K562 (cell line): ENCODE results near the gene KRT72. TPM values are rescaled to one million over a fixed set of nuclear protein-coding genes. Genes with fewer than 3 reads are reported as not detected.

ENCODE experiments used
- ATAC-seq: fragments of 200-7000 bp; cut with Tn5 transposase; 3 replicates; pipeline ENCODE4 v1.9.1; 2020; ENCODE audit warnings: moderate library complexity
- BruUV-seq: library from RNA; stranded (reverse); fragments of 400-500 nt; replicated peaks from 2 replicates; lab custom pipeline; 2021; lab: Mats Ljungman, UMichigan
- CTCF ChIA-PET: fragments of 300-600 bp; formaldehyde crosslinking; extraction: SDS; loops from one replicate; lab custom pipeline; 2021; ENCODE audit warnings: low intra/inter-chr PET ratio; lab: Yijun Ruan, JAX
- POLR2A ChIA-PET: fragments of 300-600, 350-650 bp; sonication (Branson Sonifier 250); formaldehyde crosslinking; extraction: SDS; loops from one replicate; lab custom pipeline; 2021; ENCODE audit warnings: antibody characterized with exemption, inconsistent platforms; lab: Yijun Ruan, JAX
- DNase-seq, 4 experiments: peaks; one replicate each; pipeline versions ENCODE4 v3.0.0 to v3.0.0-alpha.2; 2011 to 2018; ENCODE audit warnings: low spot score in 3 of 4, mixed read lengths in 3 of 4; ENCODE audit errors: extremely low read depth in 1 of 4
- FAIRE-seq: peaks from 2 replicates; lab custom pipeline; 2011; peaks lifted over from hg19 to GRCh38; lab: Jason Lieb, UNC
- H2AFZ ChIP-seq: 2 replicates; pipeline ENCODE4 v1.6.0; 2011; ENCODE audit warnings: low read depth, low read length, control low read depth, inconsistent platforms
- H3K27ac ChIP-seq: fragments of 200-600 bp; 3 replicates; pipeline ENCODE4 v1.8.0; 2011; ENCODE audit warnings: low read depth, mild to moderate bottlenecking, control low read depth, inconsistent platforms, low read length, moderate library complexity, mixed read lengths; ENCODE audit errors: extremely low read depth
- H3K27me3 ChIP-seq, 2 experiments: fragments of 300-600 bp in 1 of 2; 2 replicates in 1 of 2; 3 replicates in 1 of 2; pipeline versions ENCODE4 v1.6.0 to v1.8.0; 2011; ENCODE audit warnings: inconsistent platforms in 2 of 2, low read length in 2 of 2, mild to moderate bottlenecking in 1 of 2, mixed read lengths in 1 of 2, moderate library complexity in 1 of 2; ENCODE audit not compliant: control insufficient read depth in 2 of 2, insufficient read depth in 2 of 2
- H3K36me3 ChIP-seq: fragments of 300-600 bp; 3 replicates; pipeline ENCODE4 v1.8.0; 2011; ENCODE audit warnings: mild to moderate bottlenecking, low read length, inconsistent platforms; ENCODE audit not compliant: control insufficient read depth, insufficient read depth
- H3K4me1 ChIP-seq, 2 experiments: fragments of 200-600 bp in 1 of 2; replicated peaks in 1 of 2; 2 replicates in 1 of 2; 3 replicates in 1 of 2; pipeline versions ENCODE4 v1.5.1 to v1.8.0; 2011; ENCODE audit warnings: inconsistent platforms in 2 of 2, low read length in 2 of 2, mild to moderate bottlenecking in 1 of 2, mixed read lengths in 1 of 2, moderate library complexity in 1 of 2; ENCODE audit not compliant: control insufficient read depth in 2 of 2, insufficient read depth in 2 of 2
- H3K4me2 ChIP-seq: 2 replicates; pipeline ENCODE4 v1.6.1; 2011; ENCODE audit warnings: low read length, control low read depth, inconsistent platforms, mixed read lengths; ENCODE audit not compliant: insufficient read depth
- H3K4me3 ChIP-seq: fragments of 200-600 bp; sonication (generic), shearing (Covaris generic); 2 replicates; pipeline ENCODE4 v1.5.1; 2016; ENCODE audit warnings: control low read depth, inconsistent platforms
- H3K79me2 ChIP-seq: fragments of 200-600 bp; 3 replicates; pipeline ENCODE4 v1.8.0; 2011; ENCODE audit warnings: low read length, inconsistent platforms; ENCODE audit not compliant: control insufficient read depth, insufficient read depth
- H3K9ac ChIP-seq, 2 experiments: 2 replicates each; pipeline versions ENCODE4 v1.6.0 to v1.6.1; 2011; ENCODE audit warnings: low read depth in 2 of 2, low read length in 2 of 2, control low read depth in 1 of 2, inconsistent platforms in 1 of 2, mild to moderate bottlenecking in 1 of 2, mixed read lengths in 1 of 2; ENCODE audit not compliant: insufficient read depth in 1 of 2
- H3K9me1 ChIP-seq: one replicate; pipeline ENCODE4 v1.6.0; 2011; ENCODE audit warnings: inconsistent platforms, mild to moderate bottlenecking, low read length, moderate library complexity; ENCODE audit not compliant: control insufficient read depth, insufficient read depth
- H3K9me3 ChIP-seq: replicated peaks from 2 replicates; pipeline ENCODE4 v1.5.1; 2011; ENCODE audit warnings: low read depth, low read length, inconsistent platforms; ENCODE audit not compliant: control insufficient read depth, insufficient read depth
- H4K20me1 ChIP-seq: replicated peaks from 2 replicates; pipeline ENCODE4 v1.6.1; 2011; ENCODE audit warnings: low read length, inconsistent platforms, mixed read lengths; ENCODE audit not compliant: control insufficient read depth, insufficient read depth
- CBX3 ChIP-seq, 2 experiments: IDR thresholded peaks; 1 replicate in 1 of 2; 2 replicates in 1 of 2; pipeline ENCODE4 v1.6.1; 2012; ENCODE audit warnings: inconsistent platforms in 2 of 2, low read length in 2 of 2, borderline replicate concordance in 1 of 2, control low read depth in 1 of 2
- CGGBP1 ChIP-seq: fragments of 250-450 bp; sonication (Bioruptor Pico); IDR thresholded peaks from 2 replicates; pipeline ENCODE4 v1.9.0; 2021; ENCODE audit warnings: mild to moderate bottlenecking
- ELF1 ChIP-seq: fragments of 200-800 bp; sonication (Bioruptor generic); IDR thresholded peaks from 2 replicates; pipeline ENCODE4 v1.6.1; 2016; ENCODE audit warnings: missing genetic modification characterization, missing compliant biosample characterization
- GABPB2 ChIP-seq: fragments of 250-450 bp; sonication (Bioruptor Pico); conservative IDR thresholded peaks from 2 replicates; pipeline ENCODE4 v1.5.1; 2021; ENCODE audit warnings: mild to moderate bottlenecking
- KDM2B ChIP-seq: fragments of 250-450 bp; sonication (Bioruptor Pico); IDR thresholded peaks from 2 replicates; pipeline ENCODE4 v1.8.0; 2021; ENCODE audit warnings: mild to moderate bottlenecking, moderate library complexity
- MAFF ChIP-seq: IDR thresholded peaks from 2 replicates; pipeline ENCODE4 v1.6.1; 2012; ENCODE audit warnings: low read length, improper control_type of control experiment
- MXD1 ChIP-seq: fragments of 250-450 bp; sonication (Bioruptor Pico); IDR thresholded peaks from 2 replicates; pipeline ENCODE4 v1.8.0; 2021; ENCODE audit warnings: borderline replicate concordance, mild to moderate bottlenecking, moderate library complexity; ENCODE audit not compliant: poor library complexity, severe bottlenecking
- NELFE ChIP-seq: IDR thresholded peaks from 2 replicates; pipeline ENCODE4 v1.6.1; 2011; ENCODE audit warnings: mild to moderate bottlenecking; ENCODE audit not compliant: insufficient read depth, insufficient read length
- RBM25 ChIP-seq: fragments of 200-400 bp; formaldehyde crosslinking; IDR thresholded peaks from 2 replicates; pipeline ENCODE4 v1.6.1; 2018; ENCODE audit warnings: low read length, low read depth, moderate library complexity; ENCODE audit not compliant: severe bottlenecking
- RERE ChIP-seq: sonication (generic); formaldehyde crosslinking; IDR thresholded peaks from 2 replicates; pipeline ENCODE4 v1.8.0; 2023; ENCODE audit warnings: missing genetic modification reagents, mild to moderate bottlenecking, borderline replicate concordance
- SETDB1 ChIP-seq: IDR thresholded peaks from one replicate; pipeline ENCODE4 v1.6.1; 2012; ENCODE audit warnings: low read length, control low read depth, inconsistent platforms
- USF2 ChIP-seq: sonication (generic); formaldehyde crosslinking; IDR thresholded peaks from 2 replicates; pipeline ENCODE4 v1.5.0; 2020; ENCODE audit warnings: missing genetic modification reagents
- ZFP36 ChIP-seq: fragments of 150-350 bp; IDR thresholded peaks from 2 replicates; pipeline ENCODE4 v1.6.1; 2018; ENCODE audit warnings: low read length, low read depth; ENCODE audit not compliant: partially characterized antibody
- ZKSCAN1 ChIP-seq: fragments of 150-350 bp; IDR thresholded peaks from 2 replicates; pipeline ENCODE4 v1.6.1; 2016; ENCODE audit warnings: low read depth, low read length
- ZNF253 ChIP-seq: fragments of 250-450 bp; sonication (Bioruptor Pico); conservative IDR thresholded peaks from 2 replicates; pipeline ENCODE4 v1.6.1; 2021; ENCODE audit warnings: mild to moderate bottlenecking
- ZNF696 ChIP-seq: fragments of 250-450 bp; sonication (Bioruptor Pico); conservative IDR thresholded peaks from 2 replicates; pipeline ENCODE4 v1.4.0; 2020; ENCODE audit warnings: mild to moderate bottlenecking, moderate library complexity
- WGBS: fragments of 100-300 bp; shearing (Covaris generic); methylation state at CpG from one replicate; pipeline ENCODE4 v1.1.6; 2016; ENCODE audit warnings: low coverage, mixed read lengths; ENCODE audit not compliant: insufficient coverage; ENCODE audit errors: missing lambda C conversion rate; 5-methylcytosine and 5-hydroxymethylcytosine counted together
- in situ Hi-C: fragments of 300-500 bp; cut with MboI; formaldehyde crosslinking; loops from 4 replicates; pipeline ENCODE4 v1.15.0; 2018; ENCODE audit warnings: inconsistent platforms, mixed read lengths
- intact Hi-C: fragments of 100-400 bp; cut with micrococcal nuclease; formaldehyde crosslinking; loops from 2 replicates; pipeline ENCODE4 v1.14.2; 2022
- polyA plus RNA-seq, 8 experiments: library from polyadenylated mRNA; depleted of rRNA in 4 of 8; stranded (reverse) in 5 of 8; unstranded in 3 of 8; fragments of >200 nt; fragmentation: Nextera tagmentation in 2 of 8; fragmentation: Illumina TruSeq in 1 of 8; extraction: Ambion mirVana in 2 of 8; extraction: Trizol in 1 of 8; gene quantifications; 2 replicates each; pipeline versions ENCODE4 v1.2.1 to v1.2.3, GENCODE V29; 2011 to 2014; ENCODE audit warnings: inconsistent platforms in 1 of 8, missing spikeins in 1 of 8
- total RNA-seq, 7 experiments: library from RNA; depleted of rRNA in 6 of 7; stranded (reverse); fragments of >200 nt in 6 of 7; fragmentation: Illumina TruSeq in 2 of 7; extraction: Trizol in 2 of 7; gene quantifications; 2 replicates each; pipeline versions ENCODE4 v1.2.1 to v1.2.3, GENCODE V29; 2011 to 2021; ENCODE audit warnings: low replicate concordance in 1 of 7

KRT72 gene
- total and polyA plus RNA-seq, 9 of the 15 experiments (the other 6 are each of a cell fraction or from before 2014, with no cell fraction given), result not detected

GRCh38 chr12:52552055-52552454, 49.2 kb downstream of the KRT72 start:
- Histone ChIP-seq H2AFZ (no peak overlapping the region), H3K36me3 (no peaks in the 10 kb centered on the region), H3K9me1 (no peaks in the 10 kb centered on the region), H3K27ac (no peak overlapping the region), H3K9ac (no peak overlapping the region), H3K27me3 (peaks cover 5 to 63% of the 10 kb centered on the region in 2 experiments; a peak in 3 of 5 replicates), H4K20me1 (peaks cover 18% of the 10 kb centered on the region; the same call in 1 of the 2 replicates), H3K4me2 (no peak overlapping the region), H3K4me3 (no peak overlapping the region), H3K79me2 (no peaks in the 10 kb centered on the region), H3K4me1 (no peaks in the 10 kb centered on the region), H3K9me3 (no peaks in the 10 kb centered on the region)
- CTCF ChIA-PET, result no interaction called here
- ATAC-seq (no peak), FAIRE-seq (no peak), DNase-seq (no peak)
- in situ Hi-C loops, result no loop called here
- intact Hi-C loops, result no loop called here
- POLR2A ChIA-PET, result interaction anchor here (0.7 kb wide), 1 partner anchor 9 kb away, joined by 4 read pairs; no protein-coding TSS in a partner anchor
- no TSS peak for BruUV-seq
- 3% methylated on average over 5 of the region's 5 CpGs for WGBS
- no peak for TF ChIP-seq ZNF696 (CRISPR knock-in tag)
- no peak for TF ChIP-seq NELFE
- no peak for TF ChIP-seq RBM25
- no peak for TF ChIP-seq RERE (CRISPR knock-in tag)
- TF ChIP-seq USF2 (CRISPR knock-in tag), result no peak
- no peak for TF ChIP-seq MAFF
- TF ChIP-seq SETDB1, result no peak
- TF ChIP-seq MXD1 (CRISPR knock-in tag), result no peak
- no peak for TF ChIP-seq CGGBP1 (CRISPR knock-in tag)
- TF ChIP-seq KDM2B (CRISPR knock-in tag), result no peak
- no peak for TF ChIP-seq ZNF253 (CRISPR knock-in tag)
- no peak for TF ChIP-seq GABPB2 (CRISPR knock-in tag)
- TF ChIP-seq ZKSCAN1, result no peak
- TF ChIP-seq ZFP36, result no peak
- TF ChIP-seq CBX3 (IDR thresholded peaks at IDR 0.05; ENCODE audit: borderline replicate concordance in 1 of 2, low read length in 2 of 2), result no peak
- TF ChIP-seq ELF1 (tag), result no peak
